ENCODE measurements around the gene VWA2. TPM values are rescaled to one million over a fixed set of nuclear protein-coding genes. Genes with fewer than 3 reads are reported as not detected.

Gene VWA2
- 10.6 TPM for total RNA-seq
- long read RNA-seq, partial matches to known transcripts: 7 of 14 reads
- long read RNA-seq, other reads (novel, unspliced or antisense): 6 of 14 reads

- intact Hi-C loops (cut with DNase I): no loop called here
- ATAC-seq: peak; percentile 83 to 91
- H3K4me1 ChIP-seq: peaks cover 28% of the 10 kb centered on the region
- peak; percentile 76 for DNase-seq
- H3K36me3 ChIP-seq: no peaks in the 10 kb centered on the region
- H3K27ac ChIP-seq: peak within 1 kb of the TSS; percentile 70
- peak; percentile 42 for TF ChIP-seq CTCF (IDR thresholded peaks at IDR 0.05)
- H3K4me3 ChIP-seq: peak within 1 kb of the TSS; percentile 61
- no peaks in the 10 kb centered on the region for H3K9me3 ChIP-seq
- peaks cover 24% of the 10 kb centered on the region for H3K27me3 ChIP-seq (ENCODE audit: low read depth)
Observed at GRCh38 chr10:114239117-114239993, at the start of gene VWA2. Gene VWA2 (plus strand): TSS chr10:114239254. CDS start chr10:114248714, 9,460 bp downstream.

GRCh38 chr10:114189700-114190099 lies 49.4 kb upstream of the VWA2 start:
- no peaks in the 10 kb centered on the region for H3K27me3 ChIP-seq (ENCODE audit: low read depth)
- intact Hi-C loops (cut with DNase I): no loop called here
- H3K9me3 ChIP-seq: no peaks in the 10 kb centered on the region
- H3K4me1 ChIP-seq: no peaks in the 10 kb centered on the region
- no peaks in the 10 kb centered on the region for H3K36me3 ChIP-seq
- TF ChIP-seq CTCF (IDR thresholded peaks at IDR 0.05): no peak
- H3K27ac ChIP-seq: no peak overlapping the region
- ATAC-seq (peak; percentile 23 to 37), DNase-seq (no peak)
- H3K4me3 ChIP-seq: no peak overlapping the region

GRCh38 chr10:114195079-114195478 lies 44.0 kb upstream of the VWA2 start:
- DNase-seq (no peak), ATAC-seq (no peak)
- H3K36me3 ChIP-seq: no peaks in the 10 kb centered on the region
- H3K9me3 ChIP-seq: no peaks in the 10 kb centered on the region
- intact Hi-C loops (cut with DNase I): no loop called here
- H3K4me3 ChIP-seq: no peak overlapping the region
- H3K4me1 ChIP-seq: no peaks in the 10 kb centered on the region
- TF ChIP-seq CTCF (IDR thresholded peaks at IDR 0.05): no peak
- no peaks in the 10 kb centered on the region for H3K27me3 ChIP-seq (ENCODE audit: low read depth)
- no peak overlapping the region for H3K27ac ChIP-seq

GRCh38 chr10:114199239-114199638 lies 39.8 kb upstream of the VWA2 start:
- no peak overlapping the region for H3K27ac ChIP-seq
- H3K27me3 ChIP-seq (ENCODE audit: low read depth): no peaks in the 10 kb centered on the region
- intact Hi-C loops (cut with DNase I): no loop called here
- DNase-seq (no peak), ATAC-seq (no peak)
- H3K9me3 ChIP-seq: no peaks in the 10 kb centered on the region
- no peak overlapping the region for H3K4me3 ChIP-seq
- no peaks in the 10 kb centered on the region for H3K36me3 ChIP-seq
- H3K4me1 ChIP-seq: no peaks in the 10 kb centered on the region
- no peak for TF ChIP-seq CTCF (IDR thresholded peaks at IDR 0.05)

- no peak for TF ChIP-seq CTCF (IDR thresholded peaks at IDR 0.05)
- H3K9me3 ChIP-seq: no peaks in the 10 kb centered on the region
- DNase-seq: no peak
- no peak overlapping the region for H3K4me3 ChIP-seq
- no peaks in the 10 kb centered on the region for H3K27me3 ChIP-seq (ENCODE audit: low read depth)
- intact Hi-C loops (cut with DNase I): no loop called here
- no peak for ATAC-seq
- no peak overlapping the region for H3K27ac ChIP-seq
- no peaks in the 10 kb centered on the region for H3K36me3 ChIP-seq
- H3K4me1 ChIP-seq: no peaks in the 10 kb centered on the region
Observed at GRCh38 chr10:114202812-114203211, 36.2 kb upstream of the VWA2 start.
